Brain microvascular endothelial cell (primary cell): ENCODE data around the gene MED9.
"Not testable (repeated sequence)": the region's sequence is repeated elsewhere in the genome, so short reads cannot be mapped to it uniquely, and the experiment has no call there.

Source experiments
- DNase-seq: peaks from one replicate; pipeline ENCODE4 v3.0.0-alpha.2; 2020
- H3K27ac ChIP-seq: fragments of 250-450 bp; sonication (Bioruptor Pico); 2 replicates; pipeline ENCODE4 v1.5.1; 2020; ENCODE audit warnings: mild to moderate bottlenecking, moderate library complexity
- H3K27me3 ChIP-seq: fragments of 250-450 bp; sonication (Bioruptor Pico); replicated peaks from 2 replicates; pipeline ENCODE4 v1.5.1; 2020; ENCODE audit warnings: mild to moderate bottlenecking
- H3K36me3 ChIP-seq: fragments of 250-450 bp; sonication (Bioruptor Pico); replicated peaks from 2 replicates; pipeline ENCODE4 v1.5.1; 2020; ENCODE audit warnings: mild to moderate bottlenecking
- H3K4me3 ChIP-seq: 2 replicates; pipeline ENCODE4 v1.5.1; 2011; ENCODE audit warnings: low read depth, mild to moderate bottlenecking, control low read depth, low read length, moderate library complexity
- CTCF ChIP-seq: IDR thresholded peaks from 2 replicates; pipeline ENCODE4 v1.5.1; 2011; ENCODE audit warnings: low read depth, mild to moderate bottlenecking, moderate library complexity, low read length, control low read depth, inconsistent platforms; ENCODE audit errors: missing control alignments
- in situ Hi-C: cut with HindIII; loops from 2 replicates; pipeline ENCODE4 v1.10.0; 2017; ENCODE audit warnings: low sequenced_read_pairs, low pct_ligation_motif_present

MED9 gene

GRCh38 chr17:17448723-17449122 lies 28.1 kb upstream of the MED9 start:
- in situ Hi-C loops = no loop called here
- TF ChIP-seq CTCF = no peak
- Histone ChIP-seq H3K27me3 (no peaks in the 10 kb centered on the region), H3K4me3 (no peak overlapping the region), H3K36me3 (no peaks in the 10 kb centered on the region), H3K27ac (no peak overlapping the region)
- DNase-seq = no peak

- no peaks in the 10 kb centered on the region for H3K27me3 ChIP-seq
- no peak for TF ChIP-seq CTCF
- no peak overlapping the region for H3K4me3 ChIP-seq
- no peaks in the 10 kb centered on the region for H3K36me3 ChIP-seq
- H3K27ac ChIP-seq = no peak overlapping the region
- in situ Hi-C loops = no loop called here
- no peak for DNase-seq
Observed at GRCh38 chr17:17453088-17453487, 23.7 kb upstream of the MED9 start.

- H3K27me3 ChIP-seq = no peaks in the 10 kb centered on the region
- H3K4me3 ChIP-seq = no peak overlapping the region
- no peaks in the 10 kb centered on the region for H3K36me3 ChIP-seq
- no peak overlapping the region for H3K27ac ChIP-seq
- in situ Hi-C loops = no loop called here
- no peak for DNase-seq
- TF ChIP-seq CTCF = no peak
Observed at GRCh38 chr17:17454276-17454675, 22.5 kb upstream of the MED9 start.

- H3K36me3 ChIP-seq, H3K27me3 ChIP-seq, in situ Hi-C loops, DNase-seq, H3K4me3 ChIP-seq, H3K27ac ChIP-seq: not testable (repeated sequence)
Observed at GRCh38 chr17:17454700-17455099, 22.1 kb upstream of the MED9 start.

- Histone ChIP-seq H3K27ac (no peak overlapping the region), H3K27me3 (no peaks in the 10 kb centered on the region), H3K36me3 (no peaks in the 10 kb centered on the region), H3K4me3 (no peak overlapping the region)
- DNase-seq = no peak
- in situ Hi-C loops = no loop called here
- TF ChIP-seq CTCF = no peak
Observed at GRCh38 chr17:17455173-17455572, 21.6 kb upstream of the MED9 start.

- no peak for TF ChIP-seq CTCF
Observed at GRCh38 chr17:17456251-17456650, 20.5 kb upstream of the MED9 start.

More at GRCh38 chr17:17456251-17456650, 20.5 kb upstream of the MED9 start:
- no peak for DNase-seq
- no peaks in the 10 kb centered on the region for H3K27me3 ChIP-seq
- H3K4me3 ChIP-seq = no peak overlapping the region
- no peak overlapping the region for H3K27ac ChIP-seq
- in situ Hi-C loops = no loop called here
- no peaks in the 10 kb centered on the region for H3K36me3 ChIP-seq
